NCI-H345 treated with DMSO at 0.1 percent for 48 hours (cell line): ENCODE measurements around the gene PFN1.
A peak's percentile ranks its signal among the peaks of the same experiment; 100 is the strongest.
"Not testable (repeated sequence)": the region's sequence is repeated elsewhere in the genome, so short reads cannot be mapped to it uniquely, and the experiment has no call there.

Experiments used
- DNase-seq: peaks from one replicate; lab custom pipeline; 2025; ENCODE audit not compliant: unreplicated experiment; lab: John Stamatoyannopoulos, UW

The PFN1 gene

DNA sequence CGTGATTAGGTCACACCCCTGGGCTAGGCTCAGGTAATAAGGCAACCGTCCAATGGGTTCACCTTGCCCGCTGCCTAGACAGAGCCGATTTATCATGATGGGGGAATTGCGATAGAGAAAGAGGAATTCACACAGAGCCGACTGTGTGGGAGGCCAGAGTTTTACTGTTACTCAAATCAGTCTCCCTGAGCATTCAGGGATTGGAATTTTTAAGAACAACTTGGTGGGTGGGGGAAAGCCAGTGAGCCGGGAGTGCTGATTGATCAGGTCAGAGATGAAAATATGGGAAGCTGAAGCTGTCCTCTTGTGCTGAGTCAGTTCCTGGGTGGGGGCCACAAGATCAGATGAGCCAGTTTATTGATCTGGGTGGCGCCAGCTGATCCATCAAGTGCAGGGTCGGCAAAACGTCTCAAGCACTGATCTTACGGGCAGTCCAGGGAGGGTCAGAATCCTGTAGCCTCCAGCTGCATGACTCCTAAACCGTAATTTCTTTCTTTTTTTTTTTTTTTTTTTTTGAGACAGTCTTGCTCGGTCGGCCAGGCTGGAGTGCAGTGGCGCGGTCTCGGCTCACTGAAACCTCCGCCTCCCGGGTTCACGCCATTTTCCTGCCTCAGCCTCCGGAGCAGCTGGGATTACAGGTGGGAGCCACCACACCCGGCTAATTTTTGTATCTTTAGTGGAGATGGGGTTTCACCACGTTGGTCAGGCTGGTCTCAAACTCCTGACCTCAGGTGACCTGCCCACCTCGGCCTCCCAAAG lies 21.6 kb downstream of the PFN1 start:
- not testable (repeated sequence) for DNase-seq

GRCh38 chr17:4921320-4921719 lies 27.0 kb downstream of the PFN1 start:
- no peak for DNase-seq

DNA sequence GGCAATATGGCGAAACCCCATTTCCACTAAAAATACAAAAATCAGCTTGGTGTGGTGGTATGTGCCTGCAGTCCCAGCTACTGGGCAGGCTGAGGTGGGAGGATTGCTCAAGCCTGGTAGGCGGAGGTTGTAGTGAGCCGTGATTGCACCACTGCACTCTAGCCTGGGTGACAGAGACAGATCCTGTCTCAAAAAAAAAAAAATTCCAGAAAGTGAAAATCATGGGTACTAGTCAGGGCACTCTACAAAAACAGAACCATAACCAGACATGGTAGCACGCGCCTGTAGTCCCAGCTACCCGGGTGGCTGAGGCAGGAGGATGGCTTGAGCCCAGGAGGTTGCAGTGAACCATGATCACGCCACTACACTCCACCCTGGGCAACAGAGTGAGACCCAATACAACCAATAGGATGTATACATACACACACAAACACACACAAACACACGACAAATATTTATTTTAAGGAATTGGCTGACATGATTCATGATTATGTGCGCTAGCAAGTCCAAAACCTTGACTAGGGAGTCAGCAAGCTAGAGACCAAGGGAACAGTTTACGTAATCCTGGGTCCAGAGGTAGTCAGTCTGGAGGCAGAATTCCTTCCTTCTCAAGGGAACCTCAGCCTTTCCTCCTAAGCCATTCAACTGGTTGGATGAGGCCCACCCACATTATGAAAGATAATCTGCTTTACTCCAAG lies 27.8 kb downstream of the PFN1 start:
- no peak for DNase-seq

DNA sequence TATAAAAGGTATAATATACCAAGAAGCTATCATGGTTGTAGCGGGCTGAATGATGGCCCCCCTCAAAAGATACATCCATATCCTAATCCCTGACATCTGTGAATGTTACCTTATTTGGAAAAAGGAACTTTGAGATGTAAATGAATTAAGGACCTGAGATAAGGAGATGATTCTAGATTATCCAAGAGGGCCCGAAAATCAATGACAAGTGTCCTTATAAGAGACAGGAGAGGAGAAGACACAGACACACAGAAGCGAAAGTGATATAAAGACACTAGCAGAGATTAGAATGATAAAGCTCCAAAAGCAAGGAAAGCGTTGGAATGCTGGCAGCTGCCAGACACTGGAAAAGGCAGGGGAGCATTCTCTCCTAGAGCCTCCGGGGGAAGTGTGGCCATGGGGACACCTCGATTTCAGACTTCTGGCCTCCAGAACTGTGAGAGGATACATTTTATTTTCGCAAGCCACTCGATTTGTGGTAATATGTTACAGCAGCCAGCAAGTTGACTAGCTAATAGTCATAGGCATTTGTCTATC lies 28.8 kb downstream of the PFN1 start:
- DNase-seq: no peak

- DNase-seq: not testable (repeated sequence)
Measured at GRCh38 chr17:4914551-4914950, 33.8 kb downstream of the PFN1 start.

DNA sequence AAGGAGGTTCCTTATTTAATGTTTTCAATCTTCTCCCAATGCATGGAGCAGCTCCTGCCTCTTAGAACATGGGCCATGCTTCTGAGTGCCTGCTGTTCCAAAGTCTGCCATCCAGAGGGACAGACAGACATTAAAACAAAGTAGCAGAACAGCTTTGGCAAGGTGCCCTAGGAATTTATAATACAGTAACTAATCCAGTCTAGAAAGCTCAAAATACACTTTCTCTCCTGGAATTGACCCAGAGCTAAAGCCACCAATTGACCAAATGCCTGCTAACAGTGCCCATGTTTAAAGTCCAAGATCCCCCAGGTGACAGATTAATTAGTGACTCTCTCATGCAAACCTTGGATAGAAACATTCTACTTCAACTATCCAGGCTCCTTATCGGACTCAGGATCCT lies 34.3 kb downstream of the PFN1 start:
- no peak for DNase-seq

DNA sequence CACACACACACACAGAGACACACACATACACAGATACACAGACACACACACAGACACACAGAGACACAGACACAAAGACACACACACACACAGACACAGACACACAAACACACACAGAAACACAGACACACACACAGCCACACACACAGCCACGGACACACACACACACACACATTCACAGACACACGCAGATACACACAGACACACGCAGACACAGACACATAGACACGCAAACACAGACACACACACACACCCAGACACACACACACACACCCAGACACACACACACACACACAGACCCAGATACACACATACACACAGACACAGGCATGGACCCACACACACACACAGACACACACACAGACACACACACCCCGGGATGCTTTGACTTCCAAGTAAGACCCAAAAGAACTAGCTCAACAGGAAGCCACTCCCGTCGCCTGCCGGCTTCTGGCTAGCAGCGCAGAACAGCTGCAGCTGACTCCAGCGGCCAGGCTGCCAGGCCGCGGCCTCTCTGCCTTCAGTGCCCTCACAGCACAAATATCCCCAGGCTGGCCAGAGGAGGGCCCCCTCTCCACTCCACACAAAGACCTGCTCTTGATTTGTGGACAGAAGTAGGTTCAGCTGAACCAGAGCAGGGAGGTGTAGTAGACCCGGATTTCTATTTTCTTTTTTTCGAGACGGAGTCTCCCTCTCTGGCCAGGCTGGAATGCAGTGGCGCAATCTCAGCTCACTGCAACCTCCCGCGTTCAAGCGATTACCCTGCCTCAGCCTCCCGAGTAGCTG lies 39.4 kb downstream of the PFN1 start:
- peak; percentile 32 for DNase-seq

GRCh38 chr17:4908301-4908700 lies 40.0 kb downstream of the PFN1 start:
- DNase-seq: no peak

DNA sequence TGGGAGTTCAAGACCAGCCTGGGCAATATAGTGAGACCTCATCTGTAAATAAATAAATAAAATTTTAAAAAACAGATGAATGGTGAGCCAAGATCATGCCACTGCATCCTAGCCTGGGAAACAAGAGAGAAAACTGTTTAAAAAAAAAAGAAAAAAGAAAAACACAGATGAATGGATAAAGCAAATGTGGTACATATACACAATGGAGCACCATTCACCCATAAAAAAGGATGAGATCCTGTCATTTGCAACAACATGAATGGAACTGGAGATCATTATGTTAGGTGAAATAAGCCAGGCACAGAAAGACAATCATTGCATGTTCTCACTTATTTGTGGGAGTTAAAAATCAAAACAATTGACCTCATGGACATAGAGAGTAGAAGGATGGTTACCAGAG lies 41.7 kb downstream of the PFN1 start:
- DNase-seq: not testable (repeated sequence)

DNA sequence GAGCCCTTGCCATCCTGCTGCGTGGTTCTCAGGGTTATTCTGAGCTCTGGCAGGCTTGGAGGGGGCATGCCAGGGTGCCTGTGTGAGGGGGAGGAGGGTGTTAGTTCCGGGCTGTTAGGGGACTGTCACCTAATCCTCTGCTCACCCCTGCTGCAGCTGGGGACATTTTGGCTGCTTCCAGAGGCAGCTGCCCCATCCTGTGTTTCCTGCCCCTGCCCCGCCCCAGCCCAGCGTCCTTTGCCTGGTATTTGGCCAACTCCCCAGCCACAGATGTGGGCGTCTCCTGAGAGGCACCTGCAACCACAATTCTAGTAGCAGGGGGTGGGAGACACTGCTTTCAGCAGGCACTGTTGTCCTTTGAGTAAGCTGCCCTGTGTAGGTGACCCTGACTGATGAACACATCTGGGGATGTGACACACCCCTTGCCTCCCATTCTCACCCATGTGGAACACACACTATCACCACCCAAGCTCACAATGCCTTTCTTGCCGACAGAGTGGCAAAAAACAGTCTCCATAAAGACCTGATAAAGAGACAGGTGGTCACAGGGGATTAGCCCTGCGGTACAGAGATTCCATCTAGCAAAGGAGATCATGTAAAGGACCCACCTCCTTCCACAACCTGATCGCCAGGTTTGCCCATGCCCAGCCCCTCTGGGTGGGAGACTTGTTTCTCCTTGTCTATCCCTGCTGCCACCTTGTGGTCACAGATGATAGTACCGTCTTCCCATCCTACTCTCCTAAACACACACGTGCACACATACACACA lies 45.1 kb downstream of the PFN1 start, which contains the start of gene CHRNE:
Gene CHRNE, minus strand, starts transcription at position 48 of the 768 bp plus-strand sequence. Its CDS starts 35 bp downstream, at position 13.
- peak; percentile 54 for DNase-seq

DNA sequence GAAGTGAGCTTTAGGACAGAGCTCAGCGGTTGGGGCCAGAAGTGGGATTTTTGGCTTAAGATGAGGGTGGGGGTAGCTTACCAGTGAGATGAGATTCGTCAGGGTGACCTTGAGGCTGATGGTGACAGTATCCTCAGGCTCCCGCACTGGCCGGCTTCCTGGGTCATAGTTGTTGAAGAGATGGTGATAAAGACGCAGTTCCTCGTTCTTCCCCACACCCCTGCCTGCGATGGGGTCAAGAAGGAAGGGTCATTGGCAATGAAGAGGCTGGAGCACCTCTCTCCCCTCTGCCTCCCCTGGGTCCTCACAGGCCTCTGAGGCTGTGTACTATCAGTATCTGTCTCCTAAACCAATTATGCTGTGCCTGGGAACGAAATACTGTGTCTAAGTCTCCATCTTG lies 45.8 kb downstream of the PFN1 start:
- no peak for DNase-seq

GRCh38 chr17:4901648-4902344 lies 46.5 kb downstream of the PFN1 start:
- no peak for DNase-seq

- no peak for DNase-seq
Measured at GRCh38 chr17:4901108-4901647, 47.2 kb downstream of the PFN1 start.

- no peak for DNase-seq
Measured at GRCh38 chr17:4900231-4901107, 47.9 kb downstream of the PFN1 start.

- DNase-seq: no peak
Measured at GRCh38 chr17:4899341-4900230, 48.7 kb downstream of the PFN1 start, which contains the start of gene C17orf107. Gene C17orf107, plus strand, starts transcription at chr17:4899536. Its CDS starts 227 bp downstream, at chr17:4899763.

- no peak for DNase-seq
Measured at GRCh38 chr17:4898927-4899326, 49.4 kb downstream of the PFN1 start.

DNA sequence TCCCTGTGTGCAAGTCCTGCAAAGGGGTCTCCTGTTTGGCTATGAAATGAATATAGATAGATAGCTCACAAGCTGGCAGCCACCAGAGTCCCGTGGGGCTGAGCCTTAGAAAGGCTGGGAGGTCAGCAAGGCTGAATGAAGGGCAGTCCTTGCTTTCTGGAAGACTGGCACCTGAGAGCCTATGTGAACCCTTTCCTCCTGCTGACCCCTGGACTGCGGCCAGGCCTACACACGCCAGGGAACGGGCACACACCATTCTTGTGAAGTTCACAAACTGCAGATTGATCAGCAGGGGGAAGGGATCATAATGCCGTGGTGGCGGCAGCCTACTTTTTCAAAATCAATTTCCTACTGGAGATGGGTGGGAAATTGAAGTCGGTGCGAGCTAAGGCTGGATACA lies 50.0 kb downstream of the PFN1 start:
- DNase-seq: no peak

GRCh38 chr17:4897785-4898184 lies 50.5 kb downstream of the PFN1 start:
- no peak for DNase-seq
